Stomach smooth muscle (tissue), 2 donors: Measurements from ENCODE around the gene CHDH.

Source experiments
- H3K27ac ChIP-seq: one replicate; pipeline ENCODE4 v1.7.0; 2013; ENCODE audit warnings: mild to moderate bottlenecking, low read length, inconsistent platforms
- H3K27me3 ChIP-seq, 2 donors: one replicate each; pipeline ENCODE4 v1.7.0; 2013; ENCODE audit warnings: low read length in 2 of 2; ENCODE audit not compliant: insufficient read depth in 2 of 2, control insufficient read depth in 1 of 2
- H3K36me3 ChIP-seq, 2 donors: one replicate each; pipeline ENCODE4 v1.7.0; 2013; ENCODE audit warnings: low read length in 2 of 2; ENCODE audit not compliant: control insufficient read depth in 2 of 2, insufficient read depth in 2 of 2
- H3K4me1 ChIP-seq: one replicate; pipeline ENCODE4 v1.7.0; 2013; ENCODE audit warnings: low read length; ENCODE audit not compliant: control insufficient read depth, insufficient read depth
- H3K4me3 ChIP-seq, 2 donors: one replicate each; pipeline ENCODE4 v1.7.0; 2013; ENCODE audit warnings: low read length in 2 of 2
- H3K9ac ChIP-seq, 2 donors: one replicate each; pipeline ENCODE4 v1.7.0; 2013; ENCODE audit warnings: low read length in 2 of 2, mild to moderate bottlenecking in 1 of 2
- H3K9me3 ChIP-seq, 2 donors: one replicate each; pipeline ENCODE4 v1.7.0; 2013; ENCODE audit warnings: low read length in 2 of 2; ENCODE audit not compliant: control insufficient read depth in 2 of 2
- donor health status: healthy.
- donor health status: Pancreatic carcinoma.

The CHDH gene

GRCh38 chr3:53881691-53882593, 35.7 kb upstream of the CHDH start, which contains the start of gene ACTR8:
ACTR8 (minus strand) TSS chr3:53882152; CDS start chr3:53882101, 51 bp downstream.
- Histone ChIP-seq H3K4me1 (peaks cover 8% of the 10 kb centered on the region), H3K4me3 (peak within 1 kb of the TSS; percentile 88 to 91), H3K27me3 (no peaks in the 10 kb centered on the region), H3K36me3 (peaks cover 29% of the 10 kb centered on the region in 2 donors), H3K27ac (peak within 1 kb of the TSS; percentile 69), H3K9me3 (no peaks in the 10 kb centered on the region), H3K9ac (peak within 1 kb of the TSS; percentile 71 to 78)

GRCh38 chr3:53880396-53881345, 34.5 kb upstream of the CHDH start:
- no peaks in the 10 kb centered on the region for H3K9me3 ChIP-seq
- peak overlapping the region; percentile 88 to 91 for H3K4me3 ChIP-seq
- peaks cover 28 to 30% of the 10 kb centered on the region in 2 donors for H3K36me3 ChIP-seq
- no peaks in the 10 kb centered on the region for H3K27me3 ChIP-seq
- no peak overlapping the region for H3K27ac ChIP-seq
- H3K4me1 ChIP-seq: peaks cover 8% of the 10 kb centered on the region
- peak overlapping the region; percentile 3 to 71 for H3K9ac ChIP-seq

GRCh38 chr3:53865732-53866499, 19.7 kb upstream of the CHDH start:
- peaks cover 30 to 45% of the 10 kb centered on the region in 2 donors for H3K36me3 ChIP-seq
- no peaks in the 10 kb centered on the region for H3K9me3 ChIP-seq
- H3K4me3 ChIP-seq: no peak overlapping the region
- H3K4me1 ChIP-seq: no peaks in the 10 kb centered on the region
- no peaks in the 10 kb centered on the region for H3K27me3 ChIP-seq
- H3K27ac ChIP-seq: no peak overlapping the region
- H3K9ac ChIP-seq: no peak overlapping the region

- no peak overlapping the region for H3K9ac ChIP-seq
- no peaks in the 10 kb centered on the region for H3K9me3 ChIP-seq
- H3K36me3 ChIP-seq: peaks cover 19 to 28% of the 10 kb centered on the region in 2 donors
- no peaks in the 10 kb centered on the region for H3K4me1 ChIP-seq
- no peak overlapping the region for H3K4me3 ChIP-seq
- no peaks in the 10 kb centered on the region for H3K27me3 ChIP-seq
- no peak overlapping the region for H3K27ac ChIP-seq
Measured at GRCh38 chr3:53863145-53863544, 16.9 kb upstream of the CHDH start.

GRCh38 chr3:53862241-53862640, 16.0 kb upstream of the CHDH start:
- no peaks in the 10 kb centered on the region for H3K9me3 ChIP-seq
- no peak overlapping the region for H3K9ac ChIP-seq
- no peak overlapping the region for H3K27ac ChIP-seq
- H3K27me3 ChIP-seq: no peaks in the 10 kb centered on the region
- H3K4me1 ChIP-seq: no peaks in the 10 kb centered on the region
- no peak overlapping the region for H3K4me3 ChIP-seq
- peaks cover 19 to 27% of the 10 kb centered on the region in 2 donors for H3K36me3 ChIP-seq

GRCh38 chr3:53860196-53860595, 14.0 kb upstream of the CHDH start:
- no peaks in the 10 kb centered on the region for H3K9me3 ChIP-seq
- H3K4me3 ChIP-seq: no peak overlapping the region
- H3K27ac ChIP-seq: no peak overlapping the region
- H3K9ac ChIP-seq: no peak overlapping the region
- peaks cover 19 to 27% of the 10 kb centered on the region in 2 donors for H3K36me3 ChIP-seq
- no peaks in the 10 kb centered on the region for H3K27me3 ChIP-seq
- no peaks in the 10 kb centered on the region for H3K4me1 ChIP-seq

GRCh38 chr3:53859178-53859577, 13.0 kb upstream of the CHDH start:
- Histone ChIP-seq H3K4me1 (no peaks in the 10 kb centered on the region), H3K27ac (no peak overlapping the region), H3K4me3 (no peak overlapping the region), H3K9ac (no peak overlapping the region), H3K27me3 (no peaks in the 10 kb centered on the region), H3K9me3 (no peaks in the 10 kb centered on the region), H3K36me3 (peaks cover 16 to 19% of the 10 kb centered on the region in 2 donors)

GRCh38 chr3:53858096-53858741, 12.0 kb upstream of the CHDH start:
- H3K27me3 ChIP-seq: no peaks in the 10 kb centered on the region
- no peak overlapping the region for H3K9ac ChIP-seq
- H3K4me1 ChIP-seq: no peaks in the 10 kb centered on the region
- no peak overlapping the region for H3K27ac ChIP-seq
- H3K36me3 ChIP-seq: peaks cover 11 to 18% of the 10 kb centered on the region in 2 donors
- H3K4me3 ChIP-seq: no peak overlapping the region
- H3K9me3 ChIP-seq: no peaks in the 10 kb centered on the region

GRCh38 chr3:53856964-53857363, 10.7 kb upstream of the CHDH start:
- no peak overlapping the region for H3K4me3 ChIP-seq
- H3K27me3 ChIP-seq: no peaks in the 10 kb centered on the region
- H3K36me3 ChIP-seq: peaks cover 5 to 9% of the 10 kb centered on the region in 2 donors
- no peak overlapping the region for H3K9ac ChIP-seq
- no peaks in the 10 kb centered on the region for H3K9me3 ChIP-seq
- no peaks in the 10 kb centered on the region for H3K4me1 ChIP-seq
- no peak overlapping the region for H3K27ac ChIP-seq
